ENCODE results near the gene TAS2R13.

The TAS2R13 gene, protein sequence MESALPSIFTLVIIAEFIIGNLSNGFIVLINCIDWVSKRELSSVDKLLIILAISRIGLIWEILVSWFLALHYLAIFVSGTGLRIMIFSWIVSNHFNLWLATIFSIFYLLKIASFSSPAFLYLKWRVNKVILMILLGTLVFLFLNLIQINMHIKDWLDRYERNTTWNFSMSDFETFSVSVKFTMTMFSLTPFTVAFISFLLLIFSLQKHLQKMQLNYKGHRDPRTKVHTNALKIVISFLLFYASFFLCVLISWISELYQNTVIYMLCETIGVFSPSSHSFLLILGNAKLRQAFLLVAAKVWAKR

DNA sequence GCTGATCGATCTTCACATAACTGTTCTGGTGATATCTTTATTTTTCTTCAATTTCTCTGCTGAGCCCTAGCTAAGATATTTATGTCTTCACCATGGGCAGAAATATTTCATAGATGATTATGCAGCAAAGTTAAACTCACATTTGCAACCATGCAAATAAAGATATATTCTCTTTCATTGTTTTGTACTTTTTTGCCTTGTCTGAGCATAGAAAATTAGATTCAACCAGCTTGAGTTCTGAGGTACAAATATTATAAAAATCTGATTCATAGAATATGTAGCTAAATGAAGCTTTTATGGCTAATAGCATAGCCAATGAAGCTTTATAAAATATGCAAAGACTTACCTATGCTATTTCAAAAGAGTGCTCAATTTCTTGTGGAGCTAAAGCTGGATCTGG lies at the start of gene TAS2R13:
Gene TAS2R13, minus strand, starts transcription at position 101 of the 400 bp plus-strand sequence. CDS start 264 bp downstream, outside the sequence.
- no peak for DNase-seq

DNA sequence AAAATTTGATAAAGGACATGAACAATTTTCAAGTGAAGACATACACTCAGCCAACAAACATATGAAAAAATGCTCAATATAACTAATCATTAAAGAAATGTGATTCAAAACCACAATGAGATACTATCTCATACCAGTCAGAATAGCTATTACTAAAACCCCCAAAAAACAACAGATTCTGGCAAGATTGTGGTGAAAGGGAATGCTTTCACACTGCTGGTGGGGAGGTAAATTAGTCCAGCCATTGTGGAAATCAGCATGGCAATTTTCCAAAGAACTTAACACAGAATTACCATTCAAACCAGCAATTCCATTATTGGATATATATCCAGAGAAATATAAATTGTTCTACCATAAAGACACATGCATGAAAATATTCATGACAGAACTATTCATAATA lies 48.4 kb upstream of the TAS2R13 start:
- no peak for DNase-seq

DNA sequence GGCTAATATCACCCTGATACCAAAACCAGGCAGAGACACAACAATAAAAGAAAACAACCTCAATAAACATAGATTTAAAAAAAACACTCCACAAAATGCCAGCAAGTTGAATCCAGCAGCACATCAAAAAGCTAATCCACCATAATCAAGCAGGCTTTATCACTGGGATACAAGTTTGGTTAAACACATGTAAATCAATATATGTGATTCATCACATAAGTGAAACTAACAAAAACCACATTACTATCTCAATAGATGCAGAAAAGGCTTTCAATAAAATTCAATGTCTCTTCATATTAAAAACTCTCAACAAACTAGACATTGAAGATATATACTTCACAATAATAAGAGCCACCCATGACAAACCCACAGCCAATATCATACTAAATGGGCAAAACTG lies 46.7 kb upstream of the TAS2R13 start:
- DNase-seq: no peak

DNA sequence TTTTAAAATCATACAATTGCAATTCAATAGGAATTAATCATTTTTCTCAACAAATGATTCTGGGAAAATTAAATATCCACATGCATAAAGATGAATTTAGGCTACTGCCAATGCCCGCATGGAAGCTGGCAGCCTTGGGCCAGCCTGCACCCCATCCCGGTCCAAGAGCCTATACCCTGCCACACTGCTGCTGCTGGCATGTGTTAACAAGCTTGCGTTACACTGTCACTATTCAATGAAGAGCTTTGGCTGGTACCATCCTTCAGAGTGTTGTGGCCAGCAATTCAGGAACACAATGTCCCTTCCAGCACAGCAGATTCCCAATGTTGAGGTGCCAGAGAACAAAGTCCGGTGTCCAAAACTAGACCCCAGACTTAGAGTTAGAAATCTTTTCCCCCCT lies 43.3 kb upstream of the TAS2R13 start:
- no peak for DNase-seq

DNA sequence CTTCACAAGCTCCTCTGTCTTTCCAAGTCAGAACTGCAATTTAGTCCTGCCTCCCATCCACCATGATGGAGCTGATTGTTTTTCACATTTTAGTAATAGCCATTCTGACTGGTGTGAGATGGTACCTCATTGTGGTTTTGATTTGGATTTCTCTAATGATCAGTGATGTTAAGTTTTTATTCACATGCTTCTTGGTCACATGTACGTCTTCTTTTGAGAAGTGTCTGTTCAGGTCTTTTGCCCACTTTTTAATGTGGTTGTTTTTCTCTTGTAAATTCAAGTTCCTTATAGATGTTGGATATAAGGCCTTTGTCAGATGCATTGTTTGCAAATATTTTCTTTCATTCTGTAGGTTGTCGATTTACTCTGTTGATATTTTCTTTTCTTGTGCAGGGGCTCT lies 33.8 kb upstream of the TAS2R13 start:
- no peak for DNase-seq

DNA sequence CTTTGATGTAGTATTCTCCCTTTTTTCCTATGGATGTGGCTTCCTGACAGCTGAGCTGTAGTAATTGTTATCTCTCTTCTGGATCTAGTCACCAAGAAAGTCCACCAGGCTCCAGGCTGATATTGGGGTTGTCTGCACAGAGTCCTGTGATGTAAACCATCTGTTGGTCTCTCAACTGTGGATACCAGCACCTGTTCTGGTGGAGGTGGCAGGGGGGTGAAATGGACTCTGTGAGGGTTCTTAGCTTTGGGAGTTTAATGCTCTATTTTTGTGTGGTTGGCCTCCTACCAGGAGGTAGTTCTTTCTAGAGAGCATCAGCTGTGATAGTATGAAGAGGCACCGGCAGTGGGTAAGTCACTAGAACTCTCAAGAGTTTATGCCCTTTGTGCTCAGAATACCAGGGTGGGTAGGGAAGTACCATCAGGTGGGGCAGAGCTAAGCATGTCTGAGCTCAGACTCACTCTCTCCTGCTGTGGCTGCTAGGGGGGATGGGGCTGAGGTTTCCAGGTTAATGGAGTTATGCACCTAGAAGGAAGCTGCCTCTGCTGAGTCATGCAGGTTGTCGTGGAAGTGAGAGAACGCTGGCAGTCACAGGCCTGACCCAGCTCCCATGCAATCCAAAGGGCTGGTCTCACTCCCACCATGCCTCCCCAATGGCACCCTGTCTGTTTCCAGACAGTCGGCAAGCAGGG lies 32.7 kb upstream of the TAS2R13 start:
- DNase-seq: no peak

DNA sequence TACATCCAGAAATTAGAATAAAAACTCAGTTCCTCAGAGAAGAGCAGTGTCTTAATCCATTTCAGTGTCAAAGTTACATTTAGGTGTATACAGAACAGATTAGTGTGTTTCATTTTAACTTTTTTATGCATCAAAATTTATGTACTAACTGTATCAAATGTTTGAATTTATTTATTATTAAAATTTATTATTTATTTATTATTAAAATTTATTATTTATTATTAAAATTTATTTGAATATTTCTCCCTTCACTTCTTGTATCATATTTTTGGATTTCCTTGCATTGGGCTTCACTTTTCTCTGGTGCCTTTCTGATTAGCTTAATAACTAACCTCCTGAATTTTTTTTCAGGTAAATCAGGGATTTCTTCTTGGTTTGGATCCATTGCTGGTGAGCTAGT lies 32.0 kb upstream of the TAS2R13 start:
- DNase-seq: no peak

DNA sequence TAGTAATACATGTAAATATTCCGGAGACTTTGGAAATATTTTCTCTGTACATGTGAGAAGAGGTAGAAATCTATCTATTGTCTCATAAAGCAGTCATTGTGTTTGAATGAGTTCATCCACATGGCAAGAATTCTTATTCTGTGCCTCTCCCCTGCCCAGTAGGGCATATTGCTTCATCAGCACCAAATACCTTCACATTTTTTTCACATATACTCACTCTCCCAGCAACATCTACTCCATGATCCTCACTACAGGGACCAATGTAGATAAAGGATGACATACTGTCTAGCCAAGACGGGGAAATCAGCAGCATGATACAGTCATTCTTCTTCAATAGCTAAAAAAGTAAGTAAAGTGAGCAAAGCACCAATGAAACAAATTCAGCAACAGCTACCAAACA lies 31.0 kb upstream of the TAS2R13 start:
- DNase-seq: no peak

DNA sequence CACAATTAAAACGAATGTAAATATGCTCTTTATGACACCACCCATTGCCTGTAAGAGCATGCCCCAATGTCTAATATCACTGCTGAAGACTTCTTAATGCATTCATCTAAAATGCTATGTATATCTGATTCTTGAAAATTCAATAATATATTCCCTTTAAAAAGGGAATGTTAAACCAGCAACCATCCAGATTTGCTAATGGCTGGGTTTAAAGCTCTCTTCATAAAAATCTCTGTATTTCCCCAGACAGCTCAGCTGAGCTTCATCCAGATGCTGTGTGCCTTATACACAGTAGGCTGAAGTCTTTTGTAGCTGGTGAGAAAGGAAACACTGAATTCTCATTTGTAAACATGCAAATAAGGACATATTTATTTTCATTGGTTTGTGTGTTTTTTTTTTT lies 29.8 kb upstream of the TAS2R13 start, which contains the start of gene TAS2R14:
Gene TAS2R14, minus strand, starts transcription at position 101 of the 400 bp plus-strand sequence. Its CDS starts 56 bp downstream, at position 45.
- no peak for DNase-seq

DNA sequence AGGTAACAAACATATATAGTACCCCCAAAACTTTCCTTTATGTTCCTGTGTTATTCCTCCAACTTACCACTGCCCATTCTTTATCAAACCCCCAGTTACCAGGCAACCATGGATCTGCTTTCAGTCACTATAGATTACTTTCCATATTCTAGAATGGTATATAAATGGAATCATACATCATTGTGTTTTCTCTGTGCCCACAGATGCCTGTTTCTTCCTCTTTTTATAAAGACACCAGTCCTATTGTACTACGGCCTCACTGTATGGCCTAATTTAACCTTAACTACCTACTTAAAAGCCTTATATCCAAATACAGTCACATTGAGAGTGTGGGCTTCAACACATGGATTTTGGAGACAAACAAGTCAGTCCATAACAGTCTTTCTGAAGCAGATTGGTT lies 27.1 kb upstream of the TAS2R13 start:
- DNase-seq: no peak

DNA sequence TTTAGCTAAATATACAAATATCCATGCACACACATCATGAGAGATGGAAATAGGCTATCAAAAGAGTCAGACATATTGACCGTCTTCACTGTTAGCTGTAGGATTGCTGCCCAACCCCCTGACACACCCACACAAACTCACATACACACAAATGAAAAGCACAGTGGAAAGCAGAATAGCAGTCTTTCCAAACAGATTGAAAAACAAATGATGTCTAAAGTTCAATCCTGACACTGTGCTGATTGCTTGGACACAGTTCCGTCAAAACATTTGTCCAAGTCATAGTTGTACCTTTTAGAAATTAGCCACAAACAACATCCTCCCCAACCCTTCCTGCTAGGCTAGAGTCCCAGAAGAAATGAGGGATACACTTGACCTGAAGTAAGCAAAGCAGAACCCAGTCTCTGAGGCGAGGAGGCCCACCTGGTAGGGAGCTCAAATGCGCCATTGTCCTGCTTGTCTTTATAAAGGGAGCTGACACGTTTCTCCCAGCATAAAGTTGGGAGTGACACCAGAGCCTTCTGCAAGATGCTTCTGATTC lies 19.5 kb upstream of the TAS2R13 start, which contains the start of gene PRH2:
Gene PRH2, plus strand, starts transcription at position 491 of the 541 bp plus-strand sequence. Its CDS starts 38 bp downstream, at position 529.
- DNase-seq: no peak

DNA sequence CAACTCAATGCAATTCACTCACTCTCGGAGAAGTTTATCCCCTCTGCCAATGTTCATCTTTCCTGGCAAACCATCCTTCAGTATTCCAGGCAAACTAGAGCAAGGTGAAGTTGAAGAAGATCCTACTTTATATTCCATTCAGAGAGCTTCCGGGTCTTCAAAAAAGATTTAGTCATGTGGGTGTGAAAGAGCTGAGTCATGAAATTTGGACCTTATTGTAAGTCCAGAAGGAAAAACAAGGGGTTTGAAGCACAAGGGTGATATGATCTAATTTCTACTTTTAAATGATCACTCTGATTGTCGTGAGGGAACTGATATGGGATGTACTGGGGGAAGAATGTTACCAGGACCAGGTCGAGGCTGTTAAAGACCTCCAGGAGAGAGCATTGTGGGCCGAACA lies 16.9 kb upstream of the TAS2R13 start:
- no peak for DNase-seq

DNA sequence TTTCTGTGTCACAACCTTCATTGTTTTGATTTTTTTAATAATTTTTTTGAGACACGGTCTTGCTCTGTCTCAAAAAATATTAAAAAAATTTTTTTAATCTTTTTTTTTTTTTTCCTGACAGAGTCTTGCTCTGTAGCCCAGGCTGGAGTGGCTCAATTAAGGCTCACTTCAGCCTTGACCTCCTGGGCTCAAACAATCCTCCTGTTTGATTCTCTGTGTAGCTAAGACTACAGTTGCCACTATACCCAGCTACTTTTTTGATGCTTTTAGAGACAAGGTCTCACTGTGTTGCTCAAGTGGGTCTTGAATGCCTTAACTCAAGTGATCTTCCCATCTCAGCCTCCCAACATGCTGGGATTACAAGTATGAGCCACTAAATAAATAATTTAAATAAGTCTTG lies 10.4 kb upstream of the TAS2R13 start:
- no peak for DNase-seq

DNA sequence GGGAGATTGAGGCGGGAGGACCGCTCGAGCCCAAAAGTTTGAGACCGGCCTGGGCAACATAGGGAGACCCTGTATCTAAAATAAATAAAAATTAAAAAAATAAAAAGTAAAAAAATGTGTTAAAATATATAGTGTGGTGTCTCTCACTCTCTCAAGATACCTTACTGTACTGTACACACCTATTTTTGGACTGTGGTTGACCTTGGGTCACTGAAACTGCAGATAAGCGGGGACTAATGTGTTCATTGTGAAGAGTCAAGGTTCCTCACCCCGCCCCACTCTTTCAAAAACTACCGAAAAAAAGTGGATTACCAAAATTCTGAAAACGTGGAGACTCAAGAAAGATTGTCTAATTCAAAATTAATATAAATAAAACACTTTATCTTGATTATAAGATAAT lies 1.0 kb upstream of the TAS2R13 start:
- no peak for DNase-seq

DNA sequence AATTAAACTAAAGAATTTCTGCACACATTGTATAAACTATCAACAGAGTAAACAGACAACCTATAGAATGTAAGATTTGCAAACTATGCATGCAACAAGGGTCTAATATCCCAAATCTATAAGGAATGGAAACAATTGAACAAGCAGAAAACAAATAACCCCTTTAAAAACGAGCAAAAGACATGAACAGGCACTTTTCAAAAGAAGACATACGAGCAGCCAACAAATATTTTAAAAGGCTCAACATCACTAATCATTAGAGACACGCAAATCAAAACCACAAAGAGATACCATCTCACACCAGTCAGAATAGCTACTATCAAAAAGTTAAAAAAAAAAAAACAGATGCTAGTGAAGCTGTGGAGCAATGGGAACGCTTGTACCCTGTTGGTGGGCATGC lies 4.7 kb downstream of the TAS2R13 start:
- no peak for DNase-seq

DNA sequence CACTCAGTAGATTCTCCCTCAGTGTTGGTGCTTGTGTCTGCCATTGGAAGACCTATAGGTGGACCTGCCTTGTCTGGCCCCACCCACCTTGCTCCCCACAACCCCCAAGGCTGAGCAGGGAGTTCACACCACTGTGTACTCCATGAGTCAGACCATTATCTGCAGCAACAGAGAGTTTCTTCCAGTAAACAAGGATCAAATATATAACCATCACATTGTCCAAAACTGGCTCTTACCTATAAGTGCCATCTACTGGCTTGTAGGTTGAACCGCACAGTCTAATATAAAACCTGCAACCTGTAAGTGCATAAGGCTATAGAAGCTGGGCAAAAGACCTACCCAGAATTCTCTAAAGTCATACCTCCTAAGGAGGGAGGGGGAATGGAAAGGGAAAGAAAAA lies 7.9 kb downstream of the TAS2R13 start:
- DNase-seq: no peak

DNA sequence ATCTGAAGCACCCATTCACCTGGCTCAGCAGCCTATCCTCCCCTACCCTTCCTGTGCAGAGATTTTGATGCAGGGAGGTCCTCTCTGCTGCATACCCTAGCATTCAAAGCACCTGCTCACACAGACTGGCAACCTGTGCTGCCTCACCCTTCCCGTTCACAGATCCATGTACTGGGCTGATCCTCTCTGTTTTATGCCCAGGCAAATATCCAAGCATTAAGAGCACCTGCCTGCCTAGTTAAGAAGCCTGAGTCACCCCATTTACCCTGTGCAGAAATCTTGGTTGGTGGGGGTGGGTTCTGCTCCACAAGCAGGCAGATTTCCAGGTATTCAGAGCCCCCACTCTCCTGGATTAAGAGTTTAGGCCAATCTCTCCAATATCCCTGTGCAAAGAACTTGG lies 8.4 kb downstream of the TAS2R13 start:
- no peak for DNase-seq

DNA sequence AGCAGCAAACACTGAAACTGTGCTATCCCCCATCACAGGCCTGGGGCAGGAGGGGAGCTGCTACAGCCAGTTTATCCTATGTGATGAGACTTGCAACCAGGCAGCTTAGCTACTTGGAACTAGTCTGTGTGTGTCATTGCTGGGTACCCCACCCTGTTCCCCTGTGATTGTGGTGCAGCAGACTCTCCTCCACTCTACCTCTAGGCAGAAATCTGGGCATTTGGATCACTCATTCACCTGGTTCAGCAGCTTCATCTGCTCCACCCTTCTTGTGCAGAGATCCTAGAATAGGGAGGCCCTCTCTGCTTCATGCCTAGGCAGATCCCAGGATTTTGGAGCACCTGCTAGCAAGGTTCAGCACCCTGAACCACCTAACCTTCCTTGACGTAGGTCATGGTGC lies 8.8 kb downstream of the TAS2R13 start:
- no peak for DNase-seq

DNA sequence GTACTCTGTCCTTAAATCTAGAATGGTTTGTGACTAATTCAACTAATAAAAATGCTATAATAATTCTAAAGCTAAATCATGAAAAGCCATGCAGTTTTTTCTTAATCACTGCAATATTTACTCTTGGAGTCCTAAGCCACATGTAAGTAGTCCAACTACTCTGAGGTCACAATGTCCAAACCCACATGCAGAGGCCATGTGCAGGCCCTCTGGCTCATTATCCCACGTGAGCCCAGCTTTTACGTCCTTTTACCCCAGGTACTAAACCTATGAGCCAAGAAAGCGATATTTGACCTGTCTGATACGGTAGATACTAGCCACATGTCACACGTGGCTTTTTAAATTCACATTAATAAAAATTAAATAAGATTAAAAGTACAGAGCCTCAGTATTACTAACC lies 12.5 kb downstream of the TAS2R13 start:
- no peak for DNase-seq

DNA sequence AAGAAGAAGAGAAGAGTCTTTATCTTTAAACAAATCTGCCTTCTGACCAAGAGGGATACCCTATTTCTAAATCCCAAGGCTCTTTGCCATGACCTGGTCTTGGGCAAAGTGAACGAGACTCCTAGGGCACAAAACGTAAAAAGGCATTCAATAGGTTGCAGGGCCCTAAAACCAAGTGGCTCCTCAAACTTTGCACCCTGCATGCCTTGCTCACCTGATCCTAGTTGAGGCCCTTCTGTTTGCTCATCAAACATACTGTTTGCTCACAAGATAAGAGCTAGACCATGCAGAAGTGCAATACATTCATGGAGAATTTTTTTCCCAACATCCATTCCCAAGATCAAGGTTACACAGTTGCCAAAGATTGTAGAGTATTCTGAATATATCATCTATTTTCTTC lies 17.4 kb downstream of the TAS2R13 start:
- DNase-seq: no peak

DNA sequence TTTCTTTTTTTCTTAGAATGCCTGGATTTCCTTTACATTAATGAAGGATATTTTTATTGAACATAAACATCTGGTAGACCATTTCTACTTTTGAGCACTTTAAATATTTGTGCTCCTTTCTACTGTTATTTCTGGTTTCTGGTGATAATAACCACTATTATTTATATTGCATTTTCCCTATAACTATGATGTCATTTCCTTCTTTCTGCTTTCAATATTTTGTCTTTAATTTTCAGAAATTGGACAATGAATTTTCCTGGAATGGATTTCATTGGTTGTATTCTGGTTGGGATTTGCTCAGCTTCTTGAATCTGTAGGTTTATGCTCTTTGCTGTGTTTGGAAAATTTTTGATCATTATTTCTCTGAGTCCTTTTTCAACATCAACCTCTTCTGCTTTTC lies 20.1 kb downstream of the TAS2R13 start:
- DNase-seq: no peak

DNA sequence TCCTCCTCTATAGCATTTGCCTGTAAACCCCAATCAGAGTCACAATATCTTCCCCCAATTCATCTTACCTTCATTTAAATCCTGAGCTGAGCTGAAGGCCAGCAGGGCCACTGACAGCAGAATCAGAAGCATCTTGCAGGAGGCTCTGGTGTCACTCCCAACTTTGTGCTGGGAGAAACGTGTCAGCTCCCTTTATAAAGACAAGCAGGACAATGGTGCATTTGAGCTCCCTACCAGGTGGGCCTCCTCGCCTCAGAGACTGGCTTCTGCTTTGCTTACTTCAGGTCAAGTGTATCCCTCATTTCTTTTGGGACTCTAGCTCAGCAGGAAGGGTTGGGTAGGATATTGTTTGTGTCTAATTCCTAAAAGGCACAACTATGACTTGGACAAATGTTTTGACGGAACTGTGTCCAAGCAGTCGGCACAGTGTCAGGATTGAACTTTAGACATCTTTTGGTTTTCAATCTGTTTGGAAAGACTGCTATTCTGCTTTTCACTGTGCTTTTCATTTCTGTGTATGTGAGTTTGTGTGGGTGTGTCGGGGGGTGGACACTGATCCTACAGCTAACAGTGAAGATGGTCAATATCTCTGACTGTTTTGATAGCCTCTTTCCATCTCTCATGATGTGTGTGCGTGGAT lies 25.2 kb downstream of the TAS2R13 start, which contains the start of gene PRH1:
Gene PRH1, minus strand, starts transcription at position 170 of the 640 bp plus-strand sequence. Its CDS starts 38 bp downstream, at position 132.
- DNase-seq: no peak

DNA sequence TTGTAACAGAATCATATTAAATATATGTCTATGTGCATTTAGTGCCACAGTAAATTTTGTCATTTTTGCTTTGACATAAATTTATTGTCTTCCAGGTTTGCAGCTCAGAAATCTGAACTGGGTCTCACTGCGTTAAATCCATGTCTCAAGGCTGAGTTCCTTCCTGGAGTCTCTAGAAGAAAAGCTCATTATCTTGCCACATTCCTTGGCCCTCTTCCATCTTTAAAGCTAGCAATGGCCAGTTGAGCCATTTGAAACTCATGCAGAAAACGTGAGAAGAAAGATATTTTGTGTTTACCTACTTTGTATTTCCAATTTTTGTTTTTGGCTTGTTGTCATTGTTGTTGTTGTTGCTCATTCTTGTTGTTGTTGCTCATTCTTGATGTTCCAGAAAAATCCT lies 36.0 kb downstream of the TAS2R13 start:
- no peak for DNase-seq

DNA sequence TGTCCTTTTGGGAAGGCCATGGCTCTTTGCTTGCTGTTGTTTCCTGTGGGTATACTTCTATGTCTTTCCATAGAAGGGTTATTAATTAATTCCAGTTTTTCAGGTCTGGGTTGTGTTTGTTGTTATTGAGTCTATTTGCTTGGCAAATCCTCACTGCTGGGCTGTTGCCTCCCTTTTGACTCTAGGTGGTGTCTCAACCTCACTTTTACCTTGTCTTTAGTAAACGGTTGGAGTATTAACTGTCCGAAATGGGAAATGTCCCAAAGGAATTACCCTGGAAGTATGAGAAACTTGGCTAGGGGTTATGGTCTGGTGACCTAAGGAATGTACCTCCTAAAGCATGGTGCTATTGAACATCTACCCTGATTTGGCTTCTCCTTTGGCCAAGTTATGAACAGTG lies 42.0 kb downstream of the TAS2R13 start:
- DNase-seq: no peak

Data from CD4-positive, alpha-beta T cell treated with Interleukin-4 for 4 hours (primary cell).